Panc1 (cell line): ENCODE data around the gene SST.
"Not testable (repeated sequence)": the region's sequence is repeated elsewhere in the genome, so short reads cannot be mapped to it uniquely, and the experiment has no call there.

Experiments used
- POLR2AphosphoS5 ChIP-seq: IDR thresholded peaks from 2 replicates; pipeline ENCODE4 v1.6.1; 2012; ENCODE audit warnings: mild to moderate bottlenecking, low read depth, low read length, moderate library complexity
- SIN3A ChIP-seq: IDR thresholded peaks from 2 replicates; pipeline ENCODE4 v1.6.1; 2012; ENCODE audit warnings: low read depth, mild to moderate bottlenecking, low read length, moderate library complexity, borderline replicate concordance; ENCODE audit not compliant: insufficient read depth
- TCF7L2 ChIP-seq: IDR thresholded peaks from 2 replicates; pipeline ENCODE4 v1.6.1; 2011; ENCODE audit warnings: mild to moderate bottlenecking, low read depth, low read length, inconsistent platforms
- TF ChIP-seq, protein P1 (sequence below): fragments of 450-650 bp; IDR thresholded peaks from 2 replicates; pipeline ENCODE4 v1.5.1; 2017; ENCODE audit warnings: mild to moderate bottlenecking
- TF ChIP-seq, protein P2 (sequence below), 2 experiments: IDR thresholded peaks; 2 replicates each; pipeline ENCODE4 v1.6.1; 2011 to 2012; ENCODE audit warnings: low read depth in 2 of 2, control low read depth in 1 of 2, low read length in 1 of 2, mild to moderate bottlenecking in 1 of 2, moderate library complexity in 1 of 2; ENCODE audit not compliant: insufficient read depth in 1 of 2

DNA sequence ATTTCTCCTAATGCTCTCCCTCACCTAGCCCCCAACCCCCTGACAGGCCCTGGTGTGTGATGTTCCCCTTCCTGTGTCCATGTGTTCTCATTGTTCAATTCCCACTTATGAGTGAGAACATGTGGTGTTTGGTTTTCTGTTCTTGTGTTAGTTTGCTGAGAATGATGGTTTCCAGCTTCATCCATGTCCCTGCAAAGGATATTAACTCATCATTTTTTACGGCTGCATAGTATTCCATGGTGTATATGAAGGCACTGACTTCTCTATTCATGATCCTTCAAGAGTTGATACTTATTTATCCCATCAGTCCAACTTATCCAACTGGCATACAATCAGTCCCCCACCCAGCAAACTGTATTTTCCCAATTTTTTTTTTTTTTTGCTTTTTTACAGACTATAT lies 24.8 kb downstream of the SST start:
- not testable (repeated sequence) for TF ChIP-seq SIN3A, POLR2AphosphoS5, TCF7L2
- TF ChIP-seq, protein P1, sequence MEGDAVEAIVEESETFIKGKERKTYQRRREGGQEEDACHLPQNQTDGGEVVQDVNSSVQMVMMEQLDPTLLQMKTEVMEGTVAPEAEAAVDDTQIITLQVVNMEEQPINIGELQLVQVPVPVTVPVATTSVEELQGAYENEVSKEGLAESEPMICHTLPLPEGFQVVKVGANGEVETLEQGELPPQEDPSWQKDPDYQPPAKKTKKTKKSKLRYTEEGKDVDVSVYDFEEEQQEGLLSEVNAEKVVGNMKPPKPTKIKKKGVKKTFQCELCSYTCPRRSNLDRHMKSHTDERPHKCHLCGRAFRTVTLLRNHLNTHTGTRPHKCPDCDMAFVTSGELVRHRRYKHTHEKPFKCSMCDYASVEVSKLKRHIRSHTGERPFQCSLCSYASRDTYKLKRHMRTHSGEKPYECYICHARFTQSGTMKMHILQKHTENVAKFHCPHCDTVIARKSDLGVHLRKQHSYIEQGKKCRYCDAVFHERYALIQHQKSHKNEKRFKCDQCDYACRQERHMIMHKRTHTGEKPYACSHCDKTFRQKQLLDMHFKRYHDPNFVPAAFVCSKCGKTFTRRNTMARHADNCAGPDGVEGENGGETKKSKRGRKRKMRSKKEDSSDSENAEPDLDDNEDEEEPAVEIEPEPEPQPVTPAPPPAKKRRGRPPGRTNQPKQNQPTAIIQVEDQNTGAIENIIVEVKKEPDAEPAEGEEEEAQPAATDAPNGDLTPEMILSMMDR: not testable (repeated sequence)
- TF ChIP-seq, protein P2, sequence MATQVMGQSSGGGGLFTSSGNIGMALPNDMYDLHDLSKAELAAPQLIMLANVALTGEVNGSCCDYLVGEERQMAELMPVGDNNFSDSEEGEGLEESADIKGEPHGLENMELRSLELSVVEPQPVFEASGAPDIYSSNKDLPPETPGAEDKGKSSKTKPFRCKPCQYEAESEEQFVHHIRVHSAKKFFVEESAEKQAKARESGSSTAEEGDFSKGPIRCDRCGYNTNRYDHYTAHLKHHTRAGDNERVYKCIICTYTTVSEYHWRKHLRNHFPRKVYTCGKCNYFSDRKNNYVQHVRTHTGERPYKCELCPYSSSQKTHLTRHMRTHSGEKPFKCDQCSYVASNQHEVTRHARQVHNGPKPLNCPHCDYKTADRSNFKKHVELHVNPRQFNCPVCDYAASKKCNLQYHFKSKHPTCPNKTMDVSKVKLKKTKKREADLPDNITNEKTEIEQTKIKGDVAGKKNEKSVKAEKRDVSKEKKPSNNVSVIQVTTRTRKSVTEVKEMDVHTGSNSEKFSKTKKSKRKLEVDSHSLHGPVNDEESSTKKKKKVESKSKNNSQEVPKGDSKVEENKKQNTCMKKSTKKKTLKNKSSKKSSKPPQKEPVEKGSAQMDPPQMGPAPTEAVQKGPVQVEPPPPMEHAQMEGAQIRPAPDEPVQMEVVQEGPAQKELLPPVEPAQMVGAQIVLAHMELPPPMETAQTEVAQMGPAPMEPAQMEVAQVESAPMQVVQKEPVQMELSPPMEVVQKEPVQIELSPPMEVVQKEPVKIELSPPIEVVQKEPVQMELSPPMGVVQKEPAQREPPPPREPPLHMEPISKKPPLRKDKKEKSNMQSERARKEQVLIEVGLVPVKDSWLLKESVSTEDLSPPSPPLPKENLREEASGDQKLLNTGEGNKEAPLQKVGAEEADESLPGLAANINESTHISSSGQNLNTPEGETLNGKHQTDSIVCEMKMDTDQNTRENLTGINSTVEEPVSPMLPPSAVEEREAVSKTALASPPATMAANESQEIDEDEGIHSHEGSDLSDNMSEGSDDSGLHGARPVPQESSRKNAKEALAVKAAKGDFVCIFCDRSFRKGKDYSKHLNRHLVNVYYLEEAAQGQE (IDR thresholded peaks at IDR 0.05; ENCODE audit: insufficient read depth in 1 of 2, low read depth in 2 of 2, low read length in 1 of 2): not testable (repeated sequence)
